NT2/D1 (cell line): ENCODE data around the gene ATOSA.

ENCODE experiments used
- DNase-seq: peaks from one replicate; pipeline ENCODE4 v3.0.0-alpha.2; 2011; ENCODE audit warnings: low read depth, low spot score
- H3K27me3 ChIP-seq: 2 replicates; pipeline ENCODE4 v1.6.0; 2011; ENCODE audit warnings: mild to moderate bottlenecking; ENCODE audit not compliant: insufficient read length, insufficient read depth
- H3K36me3 ChIP-seq: 2 replicates; pipeline ENCODE4 v1.6.1; 2011; ENCODE audit warnings: mild to moderate bottlenecking, low read length, mixed read lengths; ENCODE audit not compliant: insufficient read depth, insufficient read length
- H3K4me1 ChIP-seq: 2 replicates; pipeline ENCODE4 v1.5.1; 2011; ENCODE audit not compliant: insufficient read depth, insufficient read length
- H3K4me3 ChIP-seq: 2 replicates; pipeline ENCODE4 v1.5.1; 2011; ENCODE audit warnings: low read depth; ENCODE audit not compliant: insufficient read length
- H3K9ac ChIP-seq: 2 replicates; pipeline ENCODE4 v1.6.0; 2011; ENCODE audit warnings: low read depth; ENCODE audit not compliant: insufficient read length
- H3K9me3 ChIP-seq: 2 replicates; pipeline ENCODE4 v1.5.1; 2011; ENCODE audit warnings: mild to moderate bottlenecking, low read length; ENCODE audit not compliant: insufficient read depth
- SUZ12 ChIP-seq: IDR thresholded peaks from 2 replicates; pipeline ENCODE4 v1.6.1; 2011; ENCODE audit not compliant: insufficient read length, insufficient read depth; ENCODE audit errors: extremely low read depth
- YY1 ChIP-seq: IDR thresholded peaks from 2 replicates; pipeline ENCODE4 v1.6.1; 2011; ENCODE audit not compliant: insufficient read length, insufficient read depth
- ZNF274 ChIP-seq: IDR thresholded peaks from 2 replicates; pipeline ENCODE4 v1.6.1; 2011; ENCODE audit warnings: mild to moderate bottlenecking, low read depth, low read length

The ATOSA gene

GRCh38 chr15:52663536-52664294 lies 15.5 kb downstream of the ATOSA start:
- TF ChIP-seq YY1 (no peak), SUZ12 (no peak), ZNF274 (no peak)
- Histone ChIP-seq H3K27me3 (no peaks in the 10 kb centered on the region), H3K4me1 (no peaks in the 10 kb centered on the region), H3K4me3 (no peak overlapping the region), H3K36me3 (no peaks in the 10 kb centered on the region), H3K9ac (no peak overlapping the region), H3K9me3 (no peaks in the 10 kb centered on the region)
- no peak for DNase-seq

- Histone ChIP-seq H3K4me3 (no peak overlapping the region), H3K9me3 (no peaks in the 10 kb centered on the region), H3K9ac (no peak overlapping the region), H3K27me3 (no peaks in the 10 kb centered on the region), H3K36me3 (no peaks in the 10 kb centered on the region), H3K4me1 (no peaks in the 10 kb centered on the region)
- no peak for TF ChIP-seq SUZ12
- TF ChIP-seq ZNF274 = no peak
- no peak for TF ChIP-seq YY1
- no peak for DNase-seq
Measured at GRCh38 chr15:52661909-52662308, 17.3 kb downstream of the ATOSA start.

GRCh38 chr15:52660192-52660591 lies 19.0 kb downstream of the ATOSA start:
- H3K9me3 ChIP-seq = no peaks in the 10 kb centered on the region
- TF ChIP-seq SUZ12 (no peak), ZNF274 (no peak), YY1 (no peak)
- H3K9ac ChIP-seq = no peak overlapping the region
- H3K4me3 ChIP-seq = no peak overlapping the region
- no peak for DNase-seq
- H3K27me3 ChIP-seq = no peaks in the 10 kb centered on the region
- no peaks in the 10 kb centered on the region for H3K4me1 ChIP-seq
- H3K36me3 ChIP-seq = no peaks in the 10 kb centered on the region

GRCh38 chr15:52658955-52659354 lies 20.2 kb downstream of the ATOSA start:
- Histone ChIP-seq H3K4me1 (no peaks in the 10 kb centered on the region), H3K27me3 (no peaks in the 10 kb centered on the region), H3K36me3 (no peaks in the 10 kb centered on the region), H3K9me3 (no peaks in the 10 kb centered on the region), H3K4me3 (no peak overlapping the region), H3K9ac (no peak overlapping the region)
- no peak for DNase-seq
- TF ChIP-seq ZNF274 = no peak
- no peak for TF ChIP-seq YY1
- TF ChIP-seq SUZ12 = no peak

GRCh38 chr15:52657338-52657737 lies 21.9 kb downstream of the ATOSA start:
- no peaks in the 10 kb centered on the region for H3K4me1 ChIP-seq
- no peaks in the 10 kb centered on the region for H3K27me3 ChIP-seq
- H3K36me3 ChIP-seq = no peaks in the 10 kb centered on the region
- no peak overlapping the region for H3K9ac ChIP-seq
- no peak for DNase-seq
- TF ChIP-seq YY1 (no peak), SUZ12 (no peak), ZNF274 (no peak)
- H3K4me3 ChIP-seq = no peak overlapping the region
- H3K9me3 ChIP-seq = no peaks in the 10 kb centered on the region

- DNase-seq = no peak
- H3K36me3 ChIP-seq = no peaks in the 10 kb centered on the region
- no peak overlapping the region for H3K9ac ChIP-seq
- H3K4me1 ChIP-seq = peaks cover 2% of the 10 kb centered on the region
- no peaks in the 10 kb centered on the region for H3K27me3 ChIP-seq
- TF ChIP-seq ZNF274 (no peak), YY1 (no peak), SUZ12 (no peak)
- H3K9me3 ChIP-seq = no peaks in the 10 kb centered on the region
- H3K4me3 ChIP-seq = no peak overlapping the region
Measured at GRCh38 chr15:52656412-52656811, 22.8 kb downstream of the ATOSA start.

GRCh38 chr15:52653431-52653964 lies 25.7 kb downstream of the ATOSA start:
- no peaks in the 10 kb centered on the region for H3K27me3 ChIP-seq
- peak; percentile 3 for DNase-seq
- H3K4me3 ChIP-seq = no peak overlapping the region
- no peaks in the 10 kb centered on the region for H3K36me3 ChIP-seq
- no peak overlapping the region for H3K9ac ChIP-seq
- no peaks in the 10 kb centered on the region for H3K9me3 ChIP-seq
- TF ChIP-seq SUZ12 = no peak
- no peak for TF ChIP-seq ZNF274
- TF ChIP-seq YY1 = no peak
- H3K4me1 ChIP-seq = peaks cover 2% of the 10 kb centered on the region
